HEK293T (cell line): ENCODE results near the gene DYNC2I2.

Source experiments
- CTCF ChIA-PET: fragments of 350-600 bp; formaldehyde crosslinking; extraction: SDS; loops from one replicate; lab custom pipeline; 2021; ENCODE audit warnings: antibody characterized with exemption, inconsistent platforms; lab: Yijun Ruan, JAX
- POLR2A ChIA-PET: fragments of 350-600 bp; formaldehyde crosslinking; extraction: SDS; loops from one replicate; lab custom pipeline; 2020; ENCODE audit warnings: antibody characterized with exemption, inconsistent platforms; lab: Yijun Ruan, JAX
- DNase-seq: peaks from one replicate; pipeline ENCODE4 v3.0.0; 2012; ENCODE audit warnings: mixed read lengths; ENCODE audit errors: extremely low spot score
- ARNT ChIP-seq: fragments of 450-650 bp; IDR thresholded peaks from 2 replicates; pipeline ENCODE4 v1.6.1; 2017; ENCODE audit warnings: mild to moderate bottlenecking
- BHLHE40 ChIP-seq: fragments of 450-650 bp; IDR thresholded peaks from 2 replicates; pipeline ENCODE4 v1.6.1; 2016; ENCODE audit warnings: mild to moderate bottlenecking, moderate library complexity, borderline replicate concordance
- CTBP1 ChIP-seq: fragments of 450-650 bp; IDR thresholded peaks from 2 replicates; pipeline ENCODE4 v1.6.1; 2016; ENCODE audit warnings: borderline replicate concordance
- ELF4 ChIP-seq: fragments of 450-650 bp; IDR thresholded peaks from 2 replicates; pipeline ENCODE4 v1.6.1; 2017; ENCODE audit warnings: antibody characterized with exemption
- FOXA1 ChIP-seq: fragments of 450-650 bp; IDR thresholded peaks from 2 replicates; pipeline ENCODE4 v1.6.1; 2016; ENCODE audit warnings: mild to moderate bottlenecking
- FOXK2 ChIP-seq: fragments of 450-650 bp; IDR thresholded peaks from 2 replicates; pipeline ENCODE4 v1.6.1; 2016; ENCODE audit warnings: mild to moderate bottlenecking
- FOXM1 ChIP-seq: fragments of 450-650 bp; IDR thresholded peaks from 2 replicates; pipeline ENCODE4 v1.6.1; 2017; ENCODE audit warnings: mild to moderate bottlenecking, borderline replicate concordance
- HDGF ChIP-seq: fragments of 450-650 bp; IDR thresholded peaks from 2 replicates; pipeline ENCODE4 v1.6.1; 2017; ENCODE audit warnings: antibody characterized with exemption, borderline replicate concordance
- L3MBTL2 ChIP-seq: fragments of 450-650 bp; conservative IDR thresholded peaks from 2 replicates; pipeline ENCODE4 v1.6.1; 2016; ENCODE audit warnings: mild to moderate bottlenecking
- LEF1 ChIP-seq: fragments of 450-650 bp; IDR thresholded peaks from 2 replicates; pipeline ENCODE4 v1.6.1; 2017; ENCODE audit warnings: mild to moderate bottlenecking, borderline replicate concordance
- NFRKB ChIP-seq: fragments of 450-650 bp; IDR thresholded peaks from 2 replicates; pipeline ENCODE4 v1.6.1; 2016; ENCODE audit warnings: mild to moderate bottlenecking, moderate library complexity
- SP1 ChIP-seq: fragments of 450-650 bp; IDR thresholded peaks from 2 replicates; pipeline ENCODE4 v1.6.1; 2017
- SUZ12 ChIP-seq: fragments of 450-650 bp; IDR thresholded peaks from 2 replicates; pipeline ENCODE4 v1.6.1; 2016; ENCODE audit warnings: mild to moderate bottlenecking
- TARDBP ChIP-seq: fragments of 450-650 bp; IDR thresholded peaks from 2 replicates; pipeline ENCODE4 v1.6.1; 2016
- ZNF384 ChIP-seq: fragments of 450-650 bp; IDR thresholded peaks from 2 replicates; pipeline ENCODE4 v1.6.1; 2016
- TF ChIP-seq, protein P1 (sequence below): fragments of 450-650 bp; IDR thresholded peaks from 2 replicates; pipeline ENCODE4 v1.6.1; 2016

The DYNC2I2 gene

DNA sequence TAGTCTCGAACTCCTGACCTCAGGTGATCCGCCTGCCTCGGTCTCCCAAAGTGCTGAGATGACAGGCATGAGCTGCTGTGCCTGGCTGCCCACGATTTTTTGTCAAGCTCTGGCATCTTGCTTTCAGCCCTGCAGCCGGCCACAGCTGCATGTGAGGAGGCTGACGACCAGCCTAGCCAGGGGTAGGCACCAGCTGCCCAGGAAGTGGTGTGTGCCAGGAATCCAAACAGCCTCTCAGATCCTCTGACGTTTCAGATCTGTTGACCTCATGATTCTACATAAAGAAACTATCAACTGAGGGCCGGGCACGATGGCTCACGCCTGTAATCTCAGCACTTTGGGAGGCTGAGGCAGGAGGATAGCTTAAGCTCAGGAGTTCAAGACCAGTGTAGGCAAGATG lies 19.0 kb downstream of the DYNC2I2 start:
- no peak for DNase-seq
- ChIA-PET POLR2A (no interaction called here), CTCF (no interaction called here)
- TF ChIP-seq ELF4 (no peak), FOXA1 (no peak), CTBP1 (no peak), L3MBTL2 (no peak), FOXK2 (no peak), NFRKB (no peak), FOXM1 (no peak), TARDBP (no peak), SUZ12 (no peak), ARNT (no peak), SP1 (no peak), LEF1 (no peak), BHLHE40 (no peak)
- TF ChIP-seq, protein P1, sequence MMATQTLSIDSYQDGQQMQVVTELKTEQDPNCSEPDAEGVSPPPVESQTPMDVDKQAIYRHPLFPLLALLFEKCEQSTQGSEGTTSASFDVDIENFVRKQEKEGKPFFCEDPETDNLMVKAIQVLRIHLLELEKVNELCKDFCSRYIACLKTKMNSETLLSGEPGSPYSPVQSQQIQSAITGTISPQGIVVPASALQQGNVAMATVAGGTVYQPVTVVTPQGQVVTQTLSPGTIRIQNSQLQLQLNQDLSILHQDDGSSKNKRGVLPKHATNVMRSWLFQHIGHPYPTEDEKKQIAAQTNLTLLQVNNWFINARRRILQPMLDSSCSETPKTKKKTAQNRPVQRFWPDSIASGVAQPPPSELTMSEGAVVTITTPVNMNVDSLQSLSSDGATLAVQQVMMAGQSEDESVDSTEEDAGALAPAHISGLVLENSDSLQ, result no peak

DNA sequence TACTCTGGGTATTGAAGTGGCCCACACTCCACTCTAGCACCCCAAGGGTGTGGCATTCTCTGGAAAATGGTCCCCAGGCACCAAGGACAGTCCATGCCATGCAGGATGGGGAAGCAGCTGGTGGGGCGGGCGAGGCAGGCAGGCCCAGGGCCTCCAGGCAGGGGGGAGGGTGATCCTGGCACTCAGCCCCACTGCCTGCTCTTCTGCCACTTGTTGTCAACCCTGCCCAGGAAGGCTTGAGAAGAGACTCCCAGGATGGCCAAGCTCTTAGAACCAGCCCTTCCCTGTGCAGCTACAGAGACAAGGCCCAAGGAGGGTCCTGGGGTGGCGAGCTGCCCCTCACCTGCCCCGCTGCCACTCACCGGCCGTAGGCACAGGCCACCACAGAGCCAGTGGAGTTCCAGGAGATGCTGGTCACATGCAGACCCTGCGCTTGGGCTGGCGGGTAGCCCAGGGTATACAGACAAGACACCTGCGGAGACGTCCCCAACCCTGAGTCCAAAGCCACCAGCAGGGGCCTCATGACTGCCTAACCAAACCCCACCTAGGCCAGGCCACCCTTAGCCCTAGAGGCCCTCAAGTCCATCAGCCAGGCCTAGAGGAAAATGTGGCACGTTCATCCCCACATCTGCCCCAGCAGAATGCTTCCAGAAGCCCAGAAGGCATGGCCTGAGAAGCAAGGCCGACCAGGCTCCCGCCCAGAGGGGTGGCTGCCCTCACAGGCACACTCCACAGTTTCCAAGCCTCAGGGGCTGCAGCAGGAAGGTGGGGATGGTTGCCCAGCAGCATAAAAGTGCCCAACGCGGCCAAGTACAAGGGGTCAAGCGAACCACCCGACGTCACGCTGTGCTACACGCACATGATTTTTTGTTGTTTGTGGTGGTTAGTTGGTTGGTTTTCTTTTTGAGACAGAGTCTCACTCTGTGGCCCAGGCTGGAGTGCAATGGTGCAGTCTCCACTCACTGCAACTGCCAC lies 19.8 kb downstream of the DYNC2I2 start:
- TF ChIP-seq FOXK2, result no peak
- no peak for TF ChIP-seq SUZ12
- no peak for TF ChIP-seq LEF1
- no peak for TF ChIP-seq CTBP1
- no peak for TF ChIP-seq NFRKB
- no peak for TF ChIP-seq ARNT
- no peak for TF ChIP-seq TARDBP
- TF ChIP-seq ELF4, result no peak
- no peak for TF ChIP-seq SP1
- no peak for TF ChIP-seq FOXA1
- no peak for TF ChIP-seq BHLHE40
- no peak for TF ChIP-seq FOXM1
- TF ChIP-seq HDGF, result no peak
- TF ChIP-seq, protein P1, result no peak
- no peak for TF ChIP-seq ZNF384
- no peak for TF ChIP-seq L3MBTL2
- POLR2A ChIA-PET, result interaction anchor here (1.3 kb wide), 1 partner anchor 47 kb away, joined by 3 read pairs; no protein-coding TSS in a partner anchor
- no peak for DNase-seq
- CTCF ChIA-PET, result no interaction called here

DNA sequence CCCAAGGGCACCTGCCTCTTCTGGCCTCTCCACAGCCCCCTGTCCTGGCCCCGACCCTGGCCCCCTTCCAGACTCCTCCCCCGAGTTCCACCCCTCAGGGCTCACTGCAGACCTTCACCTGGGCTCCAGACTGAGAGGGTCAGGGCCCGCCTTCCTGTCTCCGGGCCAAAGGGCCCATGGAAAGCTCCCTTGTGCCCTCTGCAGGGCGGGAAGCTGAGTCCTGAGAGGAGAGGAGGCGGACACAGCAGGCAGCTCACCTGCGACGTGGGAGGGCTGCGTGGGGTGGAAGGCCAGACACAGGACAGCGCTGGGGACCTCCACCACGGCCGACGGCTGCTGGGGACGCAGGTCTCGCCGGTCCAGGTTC lies 20.6 kb downstream of the DYNC2I2 start:
- ChIA-PET POLR2A (interaction anchor here (0.6 to 1.3 kb wide), 2 partner anchors 48 to 81 kb away, joined by 3 read pairs; no protein-coding TSS in a partner anchor), CTCF (interaction anchor here (0.6 to 1.0 kb wide), 5 partner anchors 10 to 386 kb away, joined by 3 to 4 read pairs (median 3); partner anchors contain the start of gene PKN3)
- TF ChIP-seq FOXA1 (no peak), ELF4 (no peak), L3MBTL2 (no peak), ZNF384 (no peak), ARNT (no peak), FOXM1 (no peak), FOXK2 (no peak), LEF1 (no peak), CTBP1 (no peak), NFRKB (no peak), HDGF (no peak), SUZ12 (no peak), TARDBP (no peak), SP1 (no peak), BHLHE40 (no peak)
- TF ChIP-seq, protein P1, result no peak
- DNase-seq, result no peak

DNA sequence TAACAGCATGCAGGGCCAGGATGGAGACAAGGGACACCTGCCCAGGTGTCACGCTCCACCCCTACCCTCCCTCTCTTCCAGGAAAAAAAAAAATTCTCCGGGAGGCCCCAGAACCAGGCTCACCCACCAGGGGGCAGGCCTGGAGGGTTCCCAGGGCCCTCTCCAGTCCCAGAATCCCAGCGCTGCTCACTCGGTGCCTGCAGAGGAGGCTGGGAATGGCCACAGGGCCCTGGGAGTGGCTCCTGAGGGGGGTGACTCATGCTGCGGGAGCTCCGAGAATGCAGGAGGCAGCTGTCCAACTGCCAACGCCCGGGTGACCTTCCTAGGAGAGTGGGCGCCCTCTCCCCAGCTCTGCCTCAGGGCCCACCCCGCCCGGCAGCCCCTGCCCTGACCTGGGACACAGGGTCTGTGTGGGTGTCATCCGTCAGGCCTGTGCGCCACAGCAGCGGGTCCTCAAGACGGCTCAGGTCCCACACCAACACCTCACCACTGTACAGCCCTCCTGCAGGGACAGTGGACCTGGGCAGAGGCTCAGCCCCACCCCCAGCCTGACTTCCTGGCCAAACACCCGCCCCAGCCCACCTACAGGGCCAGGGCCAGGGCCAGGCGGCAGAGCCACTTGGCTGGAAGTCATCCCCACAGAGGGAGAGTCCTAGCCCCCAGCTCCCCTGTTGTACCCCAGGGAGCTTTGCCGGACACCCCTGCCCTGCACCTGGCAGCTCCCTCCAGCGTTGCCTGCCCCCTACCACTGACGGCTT lies 21.2 kb downstream of the DYNC2I2 start:
- CTCF ChIA-PET, result interaction anchor here (0.6 to 1.0 kb wide), 5 partner anchors 10 to 386 kb away, joined by 3 to 4 read pairs (median 3); partner anchors contain the start of gene PKN3
- POLR2A ChIA-PET, result interaction anchor here (0.6 to 1.3 kb wide), 2 partner anchors 49 to 80 kb away, joined by 3 read pairs; no protein-coding TSS in a partner anchor
- TF ChIP-seq ZNF384 (peak; percentile 73; the same call in 1 of the 2 replicates), LEF1 (no peak)
- DNase-seq, result peak; percentile 79

DNA sequence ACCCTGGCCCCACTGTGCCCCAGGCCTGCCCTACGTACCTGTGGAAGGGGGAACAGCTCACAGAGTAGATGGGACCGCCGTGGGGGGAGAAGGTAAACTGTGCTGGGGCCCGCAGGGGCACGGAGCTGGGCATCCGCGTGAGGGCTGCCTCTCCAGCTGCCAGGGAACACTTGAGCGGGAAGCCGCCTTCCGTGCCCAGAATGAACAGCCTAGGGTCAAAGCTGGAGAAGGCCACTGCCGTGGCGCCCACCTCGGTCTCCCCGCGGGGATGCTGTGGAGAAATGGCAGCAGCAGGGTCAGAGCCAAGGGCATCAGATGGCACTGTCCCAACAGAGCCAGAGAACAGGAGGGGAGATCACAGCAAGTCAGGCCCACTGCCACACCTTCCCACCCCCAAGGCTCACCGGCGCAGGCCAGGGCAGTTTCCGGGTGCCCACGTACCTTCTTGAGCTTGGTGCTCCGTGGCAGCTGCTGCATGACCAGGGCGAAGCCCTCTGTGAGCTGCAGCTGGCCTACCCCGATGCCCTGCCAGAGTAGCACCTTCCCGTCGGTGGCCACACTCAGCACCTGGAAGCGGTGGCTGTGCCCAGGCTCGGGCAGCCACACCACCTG lies 21.9 kb downstream of the DYNC2I2 start:
- TF ChIP-seq FOXM1 (no peak), CTBP1 (no peak), HDGF (no peak), TARDBP (no peak)
- ChIA-PET CTCF (interaction anchor here (1.0 kb wide), 2 partner anchors 11 to 24 kb away, joined by 3 read pairs; no protein-coding TSS in a partner anchor), POLR2A (no interaction called here)
- DNase-seq, result no peak
